Breast epithelium (tissue), 3 donors: ENCODE data around the gene RFTN1.

Source experiments
- CTCF ChIP-seq, 3 donors: fragments of 450-650 bp; IDR thresholded peaks; one replicate each; pipeline ENCODE4 v1.5.1; 2016 to 2017; ENCODE audit warnings: antibody characterized with exemption in 3 of 3, mild to moderate bottlenecking in 3 of 3, moderate library complexity in 3 of 3
- POLR2A ChIP-seq: fragments of 450-650 bp; IDR thresholded peaks from one replicate; pipeline ENCODE4 v1.6.1; 2016; ENCODE audit warnings: antibody characterized with exemption, mild to moderate bottlenecking, moderate library complexity
- POLR2AphosphoS5 ChIP-seq, 3 donors: sonication (generic); formaldehyde crosslinking; IDR thresholded peaks; one replicate each; pipeline ENCODE4 v1.6.1; 2017; ENCODE audit warnings: antibody characterized with exemption in 3 of 3

- TF ChIP-seq POLR2A = no peak
- TF ChIP-seq CTCF (IDR thresholded peaks at IDR 0.05) = no peak
- TF ChIP-seq POLR2AphosphoS5 (IDR thresholded peaks at IDR 0.05) = no peak
Observed at GRCh38 chr3:16317561-16317945, 195.9 kb downstream of the RFTN1 start.
